Neural cell (in vitro differentiated cells): ENCODE results near the gene NT5C. TPM values are rescaled to one million over a fixed set of nuclear protein-coding genes. Genes with fewer than 3 reads are reported as not detected.

ENCODE experiments used
- H2AFZ ChIP-seq: fragments of 200-600, 300-800 bp; sonication (generic), shearing (Covaris generic); 2 replicates; pipeline ENCODE4 v1.6.0; 2014; ENCODE audit warnings: low read depth, mild to moderate bottlenecking, antibody characterized with exemption, low read length, moderate library complexity
- H3F3A ChIP-seq: fragments of 200-600 bp; shearing (Covaris generic); 2 replicates; pipeline ENCODE4 v1.6.1; 2016; ENCODE audit warnings: mild to moderate bottlenecking, moderate library complexity, mixed read lengths, antibody characterized with exemption, low read length; ENCODE audit not compliant: insufficient read depth, poor library complexity, severe bottlenecking
- H3K27ac ChIP-seq: fragments of 200-600, 300-800 bp; sonication (generic), shearing (Covaris generic); 2 replicates; pipeline ENCODE4 v1.5.1; 2014; ENCODE audit warnings: mild to moderate bottlenecking, low read length, moderate library complexity
- H3K27me3 ChIP-seq: fragments of 300-800, 200-600 bp; sonication (generic), shearing (Covaris generic); 2 replicates; pipeline ENCODE4 v1.6.0; 2014; ENCODE audit warnings: mild to moderate bottlenecking, low read depth, low read length, moderate library complexity; ENCODE audit not compliant: insufficient read depth
- H3K36me3 ChIP-seq: fragments of 300-800, 200-600 bp; sonication (generic), shearing (Covaris generic); 2 replicates; pipeline ENCODE4 v1.5.1; 2014; ENCODE audit warnings: mild to moderate bottlenecking, antibody characterized with exemption, low read length, moderate library complexity; ENCODE audit not compliant: insufficient read depth
- H3K4me2 ChIP-seq: fragments of 300-800, 200-600 bp; sonication (generic), shearing (Covaris generic); 2 replicates; pipeline ENCODE4 v1.6.0; 2014; ENCODE audit warnings: mild to moderate bottlenecking, low read length
- H3K4me3 ChIP-seq: fragments of 300-800, 200-600 bp; sonication (generic), shearing (Covaris generic); 2 replicates; pipeline ENCODE4 v1.5.1; 2014; ENCODE audit warnings: mild to moderate bottlenecking, low read length, moderate library complexity
- H3K79me2 ChIP-seq: fragments of 200-600 bp; shearing (Covaris generic); replicated peaks from 2 replicates; pipeline ENCODE4 v1.6.0; 2014; ENCODE audit warnings: mild to moderate bottlenecking, low read length, moderate library complexity; ENCODE audit not compliant: insufficient read depth
- H3K9ac ChIP-seq: fragments of 300-800, 200-600 bp; sonication (generic), shearing (Covaris generic); 2 replicates; pipeline ENCODE4 v1.6.1; 2016; ENCODE audit warnings: mild to moderate bottlenecking, low read length, mixed read lengths
- H3K9me2 ChIP-seq: fragments of 200-600 bp; shearing (Covaris generic); 2 replicates; pipeline ENCODE4 v1.6.1; 2016; ENCODE audit warnings: mild to moderate bottlenecking, low read length, mixed read lengths; ENCODE audit not compliant: insufficient read depth
- H3K9me3 ChIP-seq: fragments of 200-600, 300-800 bp; sonication (generic), shearing (Covaris generic); 2 replicates; pipeline ENCODE4 v1.6.1; 2016; ENCODE audit warnings: mild to moderate bottlenecking, mixed run types, low read length, moderate library complexity, mixed read lengths
- H4K20me1 ChIP-seq: fragments of 200-600 bp; shearing (Covaris generic); 2 replicates; pipeline ENCODE4 v1.6.1; 2016; ENCODE audit warnings: mild to moderate bottlenecking, mixed run types; ENCODE audit not compliant: insufficient read depth
- EP300 ChIP-seq: fragments of 450-650 bp; conservative IDR thresholded peaks from 2 replicates; pipeline ENCODE4 v1.6.1; 2014; ENCODE audit warnings: antibody characterized with exemption, mild to moderate bottlenecking, moderate library complexity; ENCODE audit not compliant: poor library complexity, severe bottlenecking
- EZH2 ChIP-seq: fragments of 200-600, 300-800 bp; shearing (Covaris generic), sonication (generic); IDR thresholded peaks from 2 replicates; pipeline ENCODE4 v1.6.1; 2014; ENCODE audit warnings: antibody characterized with exemption, low read length, borderline replicate concordance, mild to moderate bottlenecking; ENCODE audit not compliant: insufficient read depth, poor library complexity, severe bottlenecking
- MXI1 ChIP-seq: fragments of 450-650 bp; conservative IDR thresholded peaks from 2 replicates; pipeline ENCODE4 v1.6.1; 2014; ENCODE audit warnings: antibody characterized with exemption, mild to moderate bottlenecking; ENCODE audit not compliant: poor library complexity, severe bottlenecking
- POLR2AphosphoS5 ChIP-seq: IDR thresholded peaks from 2 replicates; pipeline ENCODE4 v1.6.1; 2012
- RAD21 ChIP-seq: fragments of 450-650 bp; conservative IDR thresholded peaks from 2 replicates; pipeline ENCODE4 v1.6.1; 2014; ENCODE audit warnings: antibody characterized with exemption, mild to moderate bottlenecking, moderate library complexity
- SMC3 ChIP-seq: fragments of 450-650 bp; conservative IDR thresholded peaks from 2 replicates; pipeline ENCODE4 v1.6.1; 2014; ENCODE audit warnings: antibody characterized with exemption, mild to moderate bottlenecking, moderate library complexity; ENCODE audit not compliant: poor library complexity
- TAF1 ChIP-seq: IDR thresholded peaks from 2 replicates; pipeline ENCODE4 v1.6.1; 2012; ENCODE audit warnings: low read depth
- polyA plus RNA-seq: library from polyadenylated mRNA; depleted of rRNA; stranded (reverse); fragments of >200 nt; gene quantifications from 2 replicates; pipeline ENCODE4 v1.2.3, GENCODE V29; 2014
- TF ChIP-seq, protein P1 (sequence below): fragments of 450-650 bp; IDR thresholded peaks from 2 replicates; pipeline ENCODE4 v1.5.1; 2014; ENCODE audit warnings: antibody characterized with exemption, mild to moderate bottlenecking, moderate library complexity; ENCODE audit not compliant: poor library complexity, severe bottlenecking
- TF ChIP-seq, protein P2 (sequence below): IDR thresholded peaks from 2 replicates; pipeline ENCODE4 v1.6.1; 2012; ENCODE audit warnings: borderline replicate concordance

The NT5C gene
- polyA plus RNA-seq, 1 donor from 2014 or later = 58.7 TPM

DNA sequence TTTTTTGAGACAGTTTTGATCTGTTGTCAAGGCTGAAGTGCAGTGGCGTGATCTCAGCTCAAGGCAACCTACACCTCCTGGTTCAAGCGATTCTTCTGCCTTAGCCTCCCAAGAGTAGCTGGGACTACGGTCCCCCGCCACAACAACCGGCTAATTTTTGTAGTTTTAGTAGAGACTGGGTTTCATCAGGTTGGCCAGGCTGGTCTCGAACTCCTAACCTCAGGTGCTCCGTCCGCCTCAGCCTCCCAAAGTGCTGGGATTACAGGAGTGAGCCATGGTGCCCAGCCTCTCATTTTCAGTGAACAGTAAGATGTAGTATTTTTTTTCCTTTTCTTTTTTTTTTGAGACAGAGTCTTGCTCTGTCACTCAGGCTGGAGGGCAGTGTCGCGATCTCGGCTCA, 43.5 kb upstream of the NT5C start:
- TF ChIP-seq TAF1 (no peak), SMC3 (no peak), EZH2 (no peak), RAD21 (no peak), MXI1 (no peak), EP300 (no peak), POLR2AphosphoS5 (no peak)
- TF ChIP-seq, protein P1, sequence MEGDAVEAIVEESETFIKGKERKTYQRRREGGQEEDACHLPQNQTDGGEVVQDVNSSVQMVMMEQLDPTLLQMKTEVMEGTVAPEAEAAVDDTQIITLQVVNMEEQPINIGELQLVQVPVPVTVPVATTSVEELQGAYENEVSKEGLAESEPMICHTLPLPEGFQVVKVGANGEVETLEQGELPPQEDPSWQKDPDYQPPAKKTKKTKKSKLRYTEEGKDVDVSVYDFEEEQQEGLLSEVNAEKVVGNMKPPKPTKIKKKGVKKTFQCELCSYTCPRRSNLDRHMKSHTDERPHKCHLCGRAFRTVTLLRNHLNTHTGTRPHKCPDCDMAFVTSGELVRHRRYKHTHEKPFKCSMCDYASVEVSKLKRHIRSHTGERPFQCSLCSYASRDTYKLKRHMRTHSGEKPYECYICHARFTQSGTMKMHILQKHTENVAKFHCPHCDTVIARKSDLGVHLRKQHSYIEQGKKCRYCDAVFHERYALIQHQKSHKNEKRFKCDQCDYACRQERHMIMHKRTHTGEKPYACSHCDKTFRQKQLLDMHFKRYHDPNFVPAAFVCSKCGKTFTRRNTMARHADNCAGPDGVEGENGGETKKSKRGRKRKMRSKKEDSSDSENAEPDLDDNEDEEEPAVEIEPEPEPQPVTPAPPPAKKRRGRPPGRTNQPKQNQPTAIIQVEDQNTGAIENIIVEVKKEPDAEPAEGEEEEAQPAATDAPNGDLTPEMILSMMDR = no peak
- TF ChIP-seq, protein P2, sequence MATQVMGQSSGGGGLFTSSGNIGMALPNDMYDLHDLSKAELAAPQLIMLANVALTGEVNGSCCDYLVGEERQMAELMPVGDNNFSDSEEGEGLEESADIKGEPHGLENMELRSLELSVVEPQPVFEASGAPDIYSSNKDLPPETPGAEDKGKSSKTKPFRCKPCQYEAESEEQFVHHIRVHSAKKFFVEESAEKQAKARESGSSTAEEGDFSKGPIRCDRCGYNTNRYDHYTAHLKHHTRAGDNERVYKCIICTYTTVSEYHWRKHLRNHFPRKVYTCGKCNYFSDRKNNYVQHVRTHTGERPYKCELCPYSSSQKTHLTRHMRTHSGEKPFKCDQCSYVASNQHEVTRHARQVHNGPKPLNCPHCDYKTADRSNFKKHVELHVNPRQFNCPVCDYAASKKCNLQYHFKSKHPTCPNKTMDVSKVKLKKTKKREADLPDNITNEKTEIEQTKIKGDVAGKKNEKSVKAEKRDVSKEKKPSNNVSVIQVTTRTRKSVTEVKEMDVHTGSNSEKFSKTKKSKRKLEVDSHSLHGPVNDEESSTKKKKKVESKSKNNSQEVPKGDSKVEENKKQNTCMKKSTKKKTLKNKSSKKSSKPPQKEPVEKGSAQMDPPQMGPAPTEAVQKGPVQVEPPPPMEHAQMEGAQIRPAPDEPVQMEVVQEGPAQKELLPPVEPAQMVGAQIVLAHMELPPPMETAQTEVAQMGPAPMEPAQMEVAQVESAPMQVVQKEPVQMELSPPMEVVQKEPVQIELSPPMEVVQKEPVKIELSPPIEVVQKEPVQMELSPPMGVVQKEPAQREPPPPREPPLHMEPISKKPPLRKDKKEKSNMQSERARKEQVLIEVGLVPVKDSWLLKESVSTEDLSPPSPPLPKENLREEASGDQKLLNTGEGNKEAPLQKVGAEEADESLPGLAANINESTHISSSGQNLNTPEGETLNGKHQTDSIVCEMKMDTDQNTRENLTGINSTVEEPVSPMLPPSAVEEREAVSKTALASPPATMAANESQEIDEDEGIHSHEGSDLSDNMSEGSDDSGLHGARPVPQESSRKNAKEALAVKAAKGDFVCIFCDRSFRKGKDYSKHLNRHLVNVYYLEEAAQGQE = no peak
- Histone ChIP-seq H3K9me3 (no peaks in the 10 kb centered on the region), H3K36me3 (no peaks in the 10 kb centered on the region), H3K9me2 (no peaks in the 10 kb centered on the region), H2AFZ (no peak overlapping the region), H3K79me2 (peaks cover 57% of the 10 kb centered on the region), H3K9ac (no peak overlapping the region), H3K27ac (no peak overlapping the region), H3F3A (peaks cover 4% of the 10 kb centered on the region), H4K20me1 (peaks cover 6% of the 10 kb centered on the region), H3K4me2 (no peak overlapping the region), H3K4me3 (no peak overlapping the region), H3K27me3 (no peaks in the 10 kb centered on the region)

DNA sequence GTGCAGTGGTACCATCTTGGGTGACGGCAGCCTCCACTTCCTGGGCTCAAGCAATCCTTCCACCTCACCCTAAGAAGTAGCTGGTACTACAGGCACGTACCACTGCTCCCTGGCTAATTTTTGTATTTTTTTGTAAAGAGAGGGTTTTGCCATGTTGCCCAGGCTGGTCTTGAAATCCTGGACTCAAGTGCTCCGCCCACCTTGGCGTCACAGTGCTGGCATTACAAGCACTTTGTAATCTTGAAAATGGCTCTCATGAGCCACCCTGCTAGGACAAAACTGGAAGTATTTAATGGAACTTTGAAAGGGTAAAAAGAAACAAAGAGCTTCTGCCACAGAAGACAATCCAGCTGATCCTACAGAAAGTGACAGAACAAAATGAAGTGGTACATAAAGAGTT, 42.0 kb upstream of the NT5C start:
- no peak overlapping the region for H3K9ac ChIP-seq
- TF ChIP-seq MXI1 (no peak), SMC3 (no peak), RAD21 (no peak)
- TF ChIP-seq, protein P2 = no peak
- TF ChIP-seq, protein P1 = no peak
- H3F3A ChIP-seq = peaks cover 4% of the 10 kb centered on the region
- H3K36me3 ChIP-seq = no peaks in the 10 kb centered on the region
- H3K27me3 ChIP-seq = no peaks in the 10 kb centered on the region
- no peak overlapping the region for H3K4me3 ChIP-seq
- H4K20me1 ChIP-seq = peaks cover 6% of the 10 kb centered on the region
- no peak overlapping the region for H3K27ac ChIP-seq
- no peaks in the 10 kb centered on the region for H3K9me2 ChIP-seq
- H3K9me3 ChIP-seq = no peaks in the 10 kb centered on the region
- no peak overlapping the region for H3K4me2 ChIP-seq
- H3K79me2 ChIP-seq = peaks cover 44% of the 10 kb centered on the region
- no peak overlapping the region for H2AFZ ChIP-seq
